ENCODE measurements around the gene APBA3.

APBA3 gene

GRCh38 chr19:3785938-3786824 is 24.7 kb upstream of the APBA3 start, which contains the start of gene MATK:
MATK (minus strand) TSS chr19:3786381; CDS start chr19:3785135, 1,246 bp downstream.
- peak; percentile 46 to 52 for DNase-seq

GRCh38 chr19:3785451-3785937 is 24.0 kb upstream of the APBA3 start:
- peak; percentile 40 to 73 for DNase-seq

GRCh38 chr19:3784607-3785450 is 23.3 kb upstream of the APBA3 start:
- DNase-seq = no peak

GRCh38 chr19:3783660-3784584 is 22.4 kb upstream of the APBA3 start:
- DNase-seq = peak; percentile 39 to 41

- no peak for DNase-seq
Measured at GRCh38 chr19:3782903-3783302, 21.4 kb upstream of the APBA3 start.

GRCh38 chr19:3782330-3782729 is 20.8 kb upstream of the APBA3 start:
- DNase-seq = no peak

GRCh38 chr19:3781603-3782002 is 20.1 kb upstream of the APBA3 start:
- DNase-seq = no peak

GRCh38 chr19:3780786-3781304 is 19.4 kb upstream of the APBA3 start:
- no peak for DNase-seq

- DNase-seq = no peak
Measured at GRCh38 chr19:3778899-3779723, 17.6 kb upstream of the APBA3 start.

GRCh38 chr19:3778104-3778867 is 16.8 kb upstream of the APBA3 start:
- DNase-seq = no peak

GRCh38 chr19:3776479-3777040 is 15.1 kb upstream of the APBA3 start:
- no peak for DNase-seq

- DNase-seq = no peak
Measured at GRCh38 chr19:3775831-3776230, 14.3 kb upstream of the APBA3 start.

- no peak for DNase-seq
Measured at GRCh38 chr19:3775374-3775711, 13.9 kb upstream of the APBA3 start.

- DNase-seq = no peak
Measured at GRCh38 chr19:3774621-3775373, 13.3 kb upstream of the APBA3 start.

GRCh38 chr19:3773814-3774515 is 12.5 kb upstream of the APBA3 start:
- no peak for DNase-seq

GRCh38 chr19:3771906-3772455 is 10.5 kb upstream of the APBA3 start, which contains the start of gene RAX2:
RAX2 (minus strand) TSS chr19:3772228; CDS start chr19:3771742, 486 bp downstream.
- DNase-seq = no peak

GRCh38 chr19:3771000-3771905 is 9.8 kb upstream of the APBA3 start:
- DNase-seq = no peak

Measured in stimulated activated CD4-positive, alpha-beta T cell treated with anti-CD3 and anti-CD28 coated beads, Interleukin-4, amount 100 ng/mL, for 4 hours (primary cell).